GM23338 (cell line): Measurements from ENCODE around the gene TCERG1L. TPM values are rescaled to one million over a fixed set of nuclear protein-coding genes. Genes with fewer than 3 reads are reported as not detected.

Experiments
- ATAC-seq: fragments of 200-7000 bp; cut with Tn5 transposase; 3 replicates; pipeline ENCODE4 v1.9.1; 2020
- DNase-seq: peaks from one replicate; pipeline ENCODE4 v3.0.0-alpha.2; 2015; ENCODE audit warnings: low spot score
- H2AFZ ChIP-seq: fragments of 200-600 bp; sonication (generic); 2 replicates; pipeline ENCODE4 v1.8.0; 2016; ENCODE audit warnings: antibody characterized with exemption, mild to moderate bottlenecking, moderate library complexity
- H3F3A ChIP-seq: fragments of 200-600 bp; sonication (generic); replicated peaks from 2 replicates; pipeline ENCODE4 v1.8.0; 2017; ENCODE audit warnings: antibody characterized with exemption, mixed run types, low read depth
- H3K27ac ChIP-seq: fragments of 200-600 bp; sonication (generic); 2 replicates; pipeline ENCODE4 v1.6.1; 2016; ENCODE audit warnings: low read depth
- H3K27me3 ChIP-seq: fragments of 200-600 bp; sonication (generic); 2 replicates; pipeline ENCODE4 v1.8.0; 2016; ENCODE audit warnings: mild to moderate bottlenecking, mixed run types, moderate library complexity; ENCODE audit not compliant: insufficient read depth
- H3K36me3 ChIP-seq: fragments of 200-600 bp; sonication (generic); 2 replicates; pipeline ENCODE4 v1.8.0; 2016; ENCODE audit warnings: mild to moderate bottlenecking; ENCODE audit not compliant: insufficient read depth
- H3K4me1 ChIP-seq: fragments of 200-600 bp; sonication (generic); 2 replicates; pipeline ENCODE4 v1.8.0; 2016; ENCODE audit warnings: mild to moderate bottlenecking, moderate library complexity; ENCODE audit not compliant: insufficient read depth
- H3K4me2 ChIP-seq: fragments of 200-600 bp; sonication (generic); 2 replicates; pipeline ENCODE4 v1.7.1; 2017; ENCODE audit warnings: mixed run types
- H3K4me3 ChIP-seq: fragments of 200-600 bp; sonication (generic); 2 replicates; pipeline ENCODE4 v1.6.1; 2016; ENCODE audit warnings: mixed run types
- H3K79me2 ChIP-seq: fragments of 200-600 bp; sonication (generic); replicated peaks from 2 replicates; pipeline ENCODE4 v1.8.0; 2017; ENCODE audit warnings: mild to moderate bottlenecking; ENCODE audit not compliant: insufficient read depth
- H3K9me2 ChIP-seq: fragments of 200-600 bp; sonication (generic); 2 replicates; pipeline ENCODE4 v1.8.0; 2017; ENCODE audit not compliant: insufficient read depth
- H4K20me1 ChIP-seq: fragments of 200-600 bp; sonication (generic); replicated peaks from 2 replicates; pipeline ENCODE4 v1.8.0; 2017; ENCODE audit warnings: mild to moderate bottlenecking; ENCODE audit not compliant: insufficient read depth
- H3K27ac Mint-ChIP-seq: 2 replicates; pipeline ENCODE4 v1.8.0; 2020; ENCODE audit warnings: inconsistent platforms, mild to moderate bottlenecking, moderate library complexity, mixed read lengths
- H3K27me3 Mint-ChIP-seq: 3 replicates; pipeline ENCODE4 v1.8.0; 2022; ENCODE audit warnings: low read depth, mild to moderate bottlenecking, moderate library complexity, mixed read lengths, inconsistent platforms; ENCODE audit not compliant: insufficient read depth, poor library complexity
- H3K36me3 Mint-ChIP-seq: 3 replicates; pipeline ENCODE4 v1.8.0; 2021; ENCODE audit warnings: low read depth, mild to moderate bottlenecking, inconsistent platforms, moderate library complexity, mixed read lengths
- H3K4me1 Mint-ChIP-seq: 3 replicates; pipeline ENCODE4 v1.8.0; 2020; ENCODE audit warnings: mild to moderate bottlenecking, inconsistent platforms, mixed read lengths
- H3K4me3 Mint-ChIP-seq: 3 replicates; pipeline ENCODE4 v1.8.0; 2021; ENCODE audit warnings: moderate library complexity, mild to moderate bottlenecking, inconsistent platforms, mixed read lengths
- H3K9me3 Mint-ChIP-seq: 3 replicates; pipeline ENCODE4 v1.8.0; 2020; ENCODE audit warnings: moderate library complexity, mild to moderate bottlenecking, inconsistent platforms, mixed read lengths
- CREB1 ChIP-seq: fragments of 250-450 bp; sonication (Bioruptor Pico); IDR thresholded peaks from 2 replicates; pipeline ENCODE4 v1.5.0; 2020; ENCODE audit warnings: low read depth, mild to moderate bottlenecking, moderate library complexity
- EZH2 ChIP-seq: fragments of 200-600 bp; sonication (generic); IDR thresholded peaks from one replicate; pipeline ENCODE4 v1.8.0; 2017; ENCODE audit warnings: antibody characterized with exemption, mild to moderate bottlenecking, low read depth; ENCODE audit not compliant: unreplicated experiment
- EZH2phosphoT487 ChIP-seq: fragments of 200-600 bp; sonication (generic); IDR thresholded peaks from one replicate; pipeline ENCODE4 v1.8.1; 2018; ENCODE audit warnings: antibody characterized with exemption; ENCODE audit not compliant: unreplicated experiment
- JUNB ChIP-seq: IDR thresholded peaks from one replicate; pipeline ENCODE4 v1.6.1; 2016; ENCODE audit warnings: antibody characterized with exemption; ENCODE audit not compliant: unreplicated experiment
- NANOG ChIP-seq: IDR thresholded peaks from 2 replicates; pipeline ENCODE4 v1.6.1; 2016; ENCODE audit warnings: antibody characterized with exemption, borderline replicate concordance
- POLR2AphosphoS5 ChIP-seq: IDR thresholded peaks from 2 replicates; pipeline ENCODE4 v1.6.1; 2016; ENCODE audit warnings: antibody characterized with exemption, low read depth
- STAT1 ChIP-seq: IDR thresholded peaks from one replicate; pipeline ENCODE4 v1.6.1; 2016; ENCODE audit warnings: antibody characterized with exemption; ENCODE audit not compliant: unreplicated experiment
- ZNF114 ChIP-seq: fragments of 250-450 bp; sonication (Bioruptor Pico); IDR thresholded peaks from 2 replicates; pipeline ENCODE4 v1.5.0; 2020; ENCODE audit warnings: mild to moderate bottlenecking, moderate library complexity
- ZNF331 ChIP-seq: fragments of 250-450 bp; sonication (Bioruptor Pico); IDR thresholded peaks from 2 replicates; pipeline ENCODE4 v1.5.0; 2020; ENCODE audit warnings: low read depth, mild to moderate bottlenecking, moderate library complexity
- polyA plus RNA-seq: library from polyadenylated mRNA; unstranded; fragments of >200 nt; fragmentation: Nextera tagmentation; extraction: Ambion mirVana; gene quantifications from 2 replicates; pipeline ENCODE4 v1.2.1, GENCODE V29; 2016
- total RNA-seq: library from RNA; depleted of rRNA; stranded (reverse); fragments of >200 nt; shearing (Covaris generic); gene quantifications from 2 replicates; pipeline ENCODE4 v1.2.3, GENCODE V29; 2014
- TF ChIP-seq, protein P1 (sequence below), 2 experiments: fragments of 200-600 bp in 1 of 2; sonication (generic) in 1 of 2; conservative IDR thresholded peaks; 2 replicates each; pipeline versions ENCODE4 v1.5.1 to v1.6.1; 2016 to 2017; ENCODE audit warnings: antibody characterized with exemption in 2 of 2, low read depth in 2 of 2, mild to moderate bottlenecking in 2 of 2, moderate library complexity in 1 of 2
- TF ChIP-seq, protein P2 (sequence below): fragments of 250-450 bp; sonication (Bioruptor Pico); IDR thresholded peaks from 2 replicates; pipeline ENCODE4 v1.5.0; 2020; ENCODE audit warnings: mild to moderate bottlenecking, moderate library complexity
- TF ChIP-seq, protein P3 (sequence below): IDR thresholded peaks from 2 replicates; pipeline ENCODE4 v1.6.1; 2016; ENCODE audit warnings: antibody characterized with exemption
- TF ChIP-seq, protein P4 (sequence below): IDR thresholded peaks from one replicate; pipeline ENCODE4 v1.6.1; 2018; ENCODE audit warnings: antibody characterized with exemption; ENCODE audit not compliant: unreplicated experiment

Gene TCERG1L
- total and polyA plus RNA-seq, 2 experiments from 2014 or later = 3.9 to 5.5 TPM

DNA sequence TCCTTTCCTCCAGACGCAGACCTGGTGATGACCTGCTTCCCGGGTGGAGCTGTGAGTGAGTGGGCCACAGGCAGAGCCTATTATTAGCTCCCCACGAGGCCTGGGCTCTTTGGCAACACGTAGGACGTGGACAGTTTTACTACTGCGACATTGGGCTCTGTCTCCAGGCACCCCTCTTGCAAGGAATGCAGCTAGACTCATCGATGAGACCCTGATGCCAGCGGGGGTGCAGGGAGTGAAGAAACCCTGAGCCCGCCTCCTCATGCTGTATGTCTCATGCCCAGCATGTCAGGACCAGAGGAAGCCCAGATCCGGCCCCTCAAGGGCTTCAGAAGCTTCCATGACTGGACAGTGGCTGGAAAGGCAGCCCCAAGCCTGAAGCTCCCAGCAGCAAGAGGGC lies 161.9 kb downstream of the TCERG1L start:
- TF ChIP-seq, protein P1, sequence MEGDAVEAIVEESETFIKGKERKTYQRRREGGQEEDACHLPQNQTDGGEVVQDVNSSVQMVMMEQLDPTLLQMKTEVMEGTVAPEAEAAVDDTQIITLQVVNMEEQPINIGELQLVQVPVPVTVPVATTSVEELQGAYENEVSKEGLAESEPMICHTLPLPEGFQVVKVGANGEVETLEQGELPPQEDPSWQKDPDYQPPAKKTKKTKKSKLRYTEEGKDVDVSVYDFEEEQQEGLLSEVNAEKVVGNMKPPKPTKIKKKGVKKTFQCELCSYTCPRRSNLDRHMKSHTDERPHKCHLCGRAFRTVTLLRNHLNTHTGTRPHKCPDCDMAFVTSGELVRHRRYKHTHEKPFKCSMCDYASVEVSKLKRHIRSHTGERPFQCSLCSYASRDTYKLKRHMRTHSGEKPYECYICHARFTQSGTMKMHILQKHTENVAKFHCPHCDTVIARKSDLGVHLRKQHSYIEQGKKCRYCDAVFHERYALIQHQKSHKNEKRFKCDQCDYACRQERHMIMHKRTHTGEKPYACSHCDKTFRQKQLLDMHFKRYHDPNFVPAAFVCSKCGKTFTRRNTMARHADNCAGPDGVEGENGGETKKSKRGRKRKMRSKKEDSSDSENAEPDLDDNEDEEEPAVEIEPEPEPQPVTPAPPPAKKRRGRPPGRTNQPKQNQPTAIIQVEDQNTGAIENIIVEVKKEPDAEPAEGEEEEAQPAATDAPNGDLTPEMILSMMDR (conservative IDR thresholded peaks at IDR 0.05; ENCODE audit: low read depth in 2 of 2) = no peak
- no peak for TF ChIP-seq EZH2phosphoT487
- no peak for TF ChIP-seq NANOG
- TF ChIP-seq ZNF114 (CRISPR knock-in tag) = no peak
- no peak for TF ChIP-seq CREB1
- TF ChIP-seq ZNF331 = no peak
- TF ChIP-seq, protein P2, sequence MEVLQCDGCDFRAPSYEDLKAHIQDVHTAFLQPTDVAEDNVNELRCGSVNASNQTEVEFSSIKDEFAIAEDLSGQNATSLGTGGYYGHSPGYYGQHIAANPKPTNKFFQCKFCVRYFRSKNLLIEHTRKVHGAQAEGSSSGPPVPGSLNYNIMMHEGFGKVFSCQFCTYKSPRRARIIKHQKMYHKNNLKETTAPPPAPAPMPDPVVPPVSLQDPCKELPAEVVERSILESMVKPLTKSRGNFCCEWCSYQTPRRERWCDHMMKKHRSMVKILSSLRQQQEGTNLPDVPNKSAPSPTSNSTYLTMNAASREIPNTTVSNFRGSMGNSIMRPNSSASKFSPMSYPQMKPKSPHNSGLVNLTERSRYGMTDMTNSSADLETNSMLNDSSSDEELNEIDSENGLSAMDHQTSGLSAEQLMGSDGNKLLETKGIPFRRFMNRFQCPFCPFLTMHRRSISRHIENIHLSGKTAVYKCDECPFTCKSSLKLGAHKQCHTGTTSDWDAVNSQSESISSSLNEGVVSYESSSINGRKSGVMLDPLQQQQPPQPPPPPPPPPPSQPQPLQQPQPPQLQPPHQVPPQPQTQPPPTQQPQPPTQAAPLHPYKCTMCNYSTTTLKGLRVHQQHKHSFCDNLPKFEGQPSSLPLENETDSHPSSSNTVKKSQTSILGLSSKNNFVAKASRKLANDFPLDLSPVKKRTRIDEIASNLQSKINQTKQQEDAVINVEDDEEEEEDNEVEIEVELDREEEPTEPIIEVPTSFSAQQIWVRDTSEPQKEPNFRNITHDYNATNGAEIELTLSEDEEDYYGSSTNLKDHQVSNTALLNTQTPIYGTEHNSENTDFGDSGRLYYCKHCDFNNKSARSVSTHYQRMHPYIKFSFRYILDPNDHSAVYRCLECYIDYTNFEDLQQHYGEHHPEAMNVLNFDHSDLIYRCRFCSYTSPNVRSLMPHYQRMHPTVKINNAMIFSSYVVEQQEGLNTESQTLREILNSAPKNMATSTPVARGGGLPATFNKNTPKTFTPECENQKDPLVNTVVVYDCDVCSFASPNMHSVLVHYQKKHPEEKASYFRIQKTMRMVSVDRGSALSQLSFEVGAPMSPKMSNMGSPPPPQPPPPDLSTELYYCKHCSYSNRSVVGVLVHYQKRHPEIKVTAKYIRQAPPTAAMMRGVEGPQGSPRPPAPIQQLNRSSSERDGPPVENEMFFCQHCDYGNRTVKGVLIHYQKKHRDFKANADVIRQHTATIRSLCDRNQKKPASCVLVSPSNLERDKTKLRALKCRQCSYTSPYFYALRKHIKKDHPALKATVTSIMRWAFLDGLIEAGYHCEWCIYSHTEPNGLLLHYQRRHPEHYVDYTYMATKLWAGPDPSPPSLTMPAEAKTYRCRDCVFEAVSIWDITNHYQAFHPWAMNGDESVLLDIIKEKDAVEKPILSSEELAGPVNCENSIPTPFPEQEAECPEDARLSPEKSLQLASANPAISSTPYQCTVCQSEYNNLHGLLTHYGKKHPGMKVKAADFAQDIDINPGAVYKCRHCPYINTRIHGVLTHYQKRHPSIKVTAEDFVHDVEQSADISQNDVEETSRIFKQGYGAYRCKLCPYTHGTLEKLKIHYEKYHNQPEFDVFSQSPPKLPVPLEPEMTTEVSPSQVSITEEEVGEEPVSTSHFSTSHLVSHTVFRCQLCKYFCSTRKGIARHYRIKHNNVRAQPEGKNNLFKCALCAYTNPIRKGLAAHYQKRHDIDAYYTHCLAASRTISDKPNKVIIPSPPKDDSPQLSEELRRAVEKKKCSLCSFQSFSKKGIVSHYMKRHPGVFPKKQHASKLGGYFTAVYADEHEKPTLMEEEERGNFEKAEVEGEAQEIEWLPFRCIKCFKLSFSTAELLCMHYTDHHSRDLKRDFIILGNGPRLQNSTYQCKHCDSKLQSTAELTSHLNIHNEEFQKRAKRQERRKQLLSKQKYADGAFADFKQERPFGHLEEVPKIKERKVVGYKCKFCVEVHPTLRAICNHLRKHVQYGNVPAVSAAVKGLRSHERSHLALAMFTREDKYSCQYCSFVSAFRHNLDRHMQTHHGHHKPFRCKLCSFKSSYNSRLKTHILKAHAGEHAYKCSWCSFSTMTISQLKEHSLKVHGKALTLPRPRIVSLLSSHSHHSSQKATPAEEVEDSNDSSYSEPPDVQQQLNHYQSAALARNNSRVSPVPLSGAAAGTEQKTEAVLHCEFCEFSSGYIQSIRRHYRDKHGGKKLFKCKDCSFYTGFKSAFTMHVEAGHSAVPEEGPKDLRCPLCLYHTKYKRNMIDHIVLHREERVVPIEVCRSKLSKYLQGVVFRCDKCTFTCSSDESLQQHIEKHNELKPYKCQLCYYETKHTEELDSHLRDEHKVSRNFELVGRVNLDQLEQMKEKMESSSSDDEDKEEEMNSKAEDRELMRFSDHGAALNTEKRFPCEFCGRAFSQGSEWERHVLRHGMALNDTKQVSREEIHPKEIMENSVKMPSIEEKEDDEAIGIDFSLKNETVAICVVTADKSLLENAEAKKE (CRISPR knock-in tag) = no peak
- TF ChIP-seq, protein P3, sequence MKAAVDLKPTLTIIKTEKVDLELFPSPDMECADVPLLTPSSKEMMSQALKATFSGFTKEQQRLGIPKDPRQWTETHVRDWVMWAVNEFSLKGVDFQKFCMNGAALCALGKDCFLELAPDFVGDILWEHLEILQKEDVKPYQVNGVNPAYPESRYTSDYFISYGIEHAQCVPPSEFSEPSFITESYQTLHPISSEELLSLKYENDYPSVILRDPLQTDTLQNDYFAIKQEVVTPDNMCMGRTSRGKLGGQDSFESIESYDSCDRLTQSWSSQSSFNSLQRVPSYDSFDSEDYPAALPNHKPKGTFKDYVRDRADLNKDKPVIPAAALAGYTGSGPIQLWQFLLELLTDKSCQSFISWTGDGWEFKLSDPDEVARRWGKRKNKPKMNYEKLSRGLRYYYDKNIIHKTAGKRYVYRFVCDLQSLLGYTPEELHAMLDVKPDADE = no peak
- no peak for TF ChIP-seq POLR2AphosphoS5
- TF ChIP-seq EZH2 = no peak
- no peak for TF ChIP-seq STAT1
- TF ChIP-seq, protein P4, sequence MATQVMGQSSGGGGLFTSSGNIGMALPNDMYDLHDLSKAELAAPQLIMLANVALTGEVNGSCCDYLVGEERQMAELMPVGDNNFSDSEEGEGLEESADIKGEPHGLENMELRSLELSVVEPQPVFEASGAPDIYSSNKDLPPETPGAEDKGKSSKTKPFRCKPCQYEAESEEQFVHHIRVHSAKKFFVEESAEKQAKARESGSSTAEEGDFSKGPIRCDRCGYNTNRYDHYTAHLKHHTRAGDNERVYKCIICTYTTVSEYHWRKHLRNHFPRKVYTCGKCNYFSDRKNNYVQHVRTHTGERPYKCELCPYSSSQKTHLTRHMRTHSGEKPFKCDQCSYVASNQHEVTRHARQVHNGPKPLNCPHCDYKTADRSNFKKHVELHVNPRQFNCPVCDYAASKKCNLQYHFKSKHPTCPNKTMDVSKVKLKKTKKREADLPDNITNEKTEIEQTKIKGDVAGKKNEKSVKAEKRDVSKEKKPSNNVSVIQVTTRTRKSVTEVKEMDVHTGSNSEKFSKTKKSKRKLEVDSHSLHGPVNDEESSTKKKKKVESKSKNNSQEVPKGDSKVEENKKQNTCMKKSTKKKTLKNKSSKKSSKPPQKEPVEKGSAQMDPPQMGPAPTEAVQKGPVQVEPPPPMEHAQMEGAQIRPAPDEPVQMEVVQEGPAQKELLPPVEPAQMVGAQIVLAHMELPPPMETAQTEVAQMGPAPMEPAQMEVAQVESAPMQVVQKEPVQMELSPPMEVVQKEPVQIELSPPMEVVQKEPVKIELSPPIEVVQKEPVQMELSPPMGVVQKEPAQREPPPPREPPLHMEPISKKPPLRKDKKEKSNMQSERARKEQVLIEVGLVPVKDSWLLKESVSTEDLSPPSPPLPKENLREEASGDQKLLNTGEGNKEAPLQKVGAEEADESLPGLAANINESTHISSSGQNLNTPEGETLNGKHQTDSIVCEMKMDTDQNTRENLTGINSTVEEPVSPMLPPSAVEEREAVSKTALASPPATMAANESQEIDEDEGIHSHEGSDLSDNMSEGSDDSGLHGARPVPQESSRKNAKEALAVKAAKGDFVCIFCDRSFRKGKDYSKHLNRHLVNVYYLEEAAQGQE = no peak
- no peak for TF ChIP-seq JUNB
- peaks cover 88% of the 10 kb centered on the region for H3K9me3 Mint-ChIP-seq
- H3K79me2 ChIP-seq = no peaks in the 10 kb centered on the region
- peaks cover 6% of the 10 kb centered on the region for H3K27me3 Mint-ChIP-seq
- no peaks in the 10 kb centered on the region for H3K27me3 ChIP-seq
- H3K36me3 Mint-ChIP-seq = peaks cover 53% of the 10 kb centered on the region
- no peaks in the 10 kb centered on the region; the same call in 2 of the 3 replicates for H3K4me1 Mint-ChIP-seq
- no peak overlapping the region for H3K4me3 ChIP-seq
- H3K4me3 Mint-ChIP-seq = no peak overlapping the region
- no peak for DNase-seq
- H3K4me1 ChIP-seq = no peaks in the 10 kb centered on the region
- no peak for ATAC-seq
- no peak overlapping the region for H3K4me2 ChIP-seq
- no peaks in the 10 kb centered on the region for H3K9me2 ChIP-seq
- H4K20me1 ChIP-seq = no peaks in the 10 kb centered on the region
- peaks cover 6% of the 10 kb centered on the region; the same call in 1 of the 2 replicates for H3K36me3 ChIP-seq
- H2AFZ ChIP-seq = no peak overlapping the region
- no peak overlapping the region for H3K27ac ChIP-seq
- no peak overlapping the region for H3K27ac Mint-ChIP-seq
- H3F3A ChIP-seq = no peaks in the 10 kb centered on the region
